Measurements from ENCODE around the gene CASS4. TPM values are rescaled to one million over a fixed set of nuclear protein-coding genes. Genes with fewer than 3 reads are reported as not detected.

The CASS4 gene
- total and polyA plus RNA-seq, 9 of the 15 experiments (the other 6 are each of a cell fraction or from before 2014, with no cell fraction given), result 8.1 to 53.8 (median 26.7) TPM

DNA sequence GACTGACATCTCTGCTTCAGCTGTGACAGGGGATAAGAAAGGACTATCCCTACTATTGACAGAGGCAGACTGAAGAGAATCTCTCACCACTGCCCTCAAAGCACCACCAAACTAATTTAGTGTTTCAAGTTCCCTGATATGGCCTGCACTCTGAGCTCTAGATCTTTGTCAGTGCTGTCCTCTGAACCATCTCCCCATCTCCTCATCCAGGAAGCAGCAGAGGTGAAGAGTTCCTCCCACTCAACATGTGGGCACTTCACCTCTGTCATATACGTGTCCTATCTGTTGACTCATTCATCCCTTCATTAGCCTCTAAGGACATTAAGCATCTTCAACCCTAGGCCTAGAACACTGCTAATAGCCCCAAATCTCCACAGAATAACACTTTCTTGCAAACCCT lies 39.2 kb upstream of the CASS4 start:
- POLR2A ChIA-PET, result interaction anchor here (0.8 to 1.8 kb wide), 4 partner anchors 9 to 97 kb away, joined by 3 to 8 read pairs (median 4); no protein-coding TSS in a partner anchor
- TF ChIP-seq SUPT5H (IDR thresholded peaks at IDR 0.05), result 0 out of 2 replicates have a peak, but pooled peaks have one; percentile 16
- no peak for TF ChIP-seq NCOR1 (IDR thresholded peaks at IDR 0.05)
- TF ChIP-seq ZFP30 (CRISPR knock-in tag; IDR thresholded peaks at IDR 0.05; ENCODE audit: borderline replicate concordance), result no peak
- TF ChIP-seq MYC (IDR thresholded peaks at IDR 0.05; ENCODE audit: low read depth, low read length), result no peak
- no peak for TF ChIP-seq MYC (CRISPR knock-in tag; IDR thresholded peaks at IDR 0.05; ENCODE audit: borderline replicate concordance, low read depth)
- TF ChIP-seq, protein P1, sequence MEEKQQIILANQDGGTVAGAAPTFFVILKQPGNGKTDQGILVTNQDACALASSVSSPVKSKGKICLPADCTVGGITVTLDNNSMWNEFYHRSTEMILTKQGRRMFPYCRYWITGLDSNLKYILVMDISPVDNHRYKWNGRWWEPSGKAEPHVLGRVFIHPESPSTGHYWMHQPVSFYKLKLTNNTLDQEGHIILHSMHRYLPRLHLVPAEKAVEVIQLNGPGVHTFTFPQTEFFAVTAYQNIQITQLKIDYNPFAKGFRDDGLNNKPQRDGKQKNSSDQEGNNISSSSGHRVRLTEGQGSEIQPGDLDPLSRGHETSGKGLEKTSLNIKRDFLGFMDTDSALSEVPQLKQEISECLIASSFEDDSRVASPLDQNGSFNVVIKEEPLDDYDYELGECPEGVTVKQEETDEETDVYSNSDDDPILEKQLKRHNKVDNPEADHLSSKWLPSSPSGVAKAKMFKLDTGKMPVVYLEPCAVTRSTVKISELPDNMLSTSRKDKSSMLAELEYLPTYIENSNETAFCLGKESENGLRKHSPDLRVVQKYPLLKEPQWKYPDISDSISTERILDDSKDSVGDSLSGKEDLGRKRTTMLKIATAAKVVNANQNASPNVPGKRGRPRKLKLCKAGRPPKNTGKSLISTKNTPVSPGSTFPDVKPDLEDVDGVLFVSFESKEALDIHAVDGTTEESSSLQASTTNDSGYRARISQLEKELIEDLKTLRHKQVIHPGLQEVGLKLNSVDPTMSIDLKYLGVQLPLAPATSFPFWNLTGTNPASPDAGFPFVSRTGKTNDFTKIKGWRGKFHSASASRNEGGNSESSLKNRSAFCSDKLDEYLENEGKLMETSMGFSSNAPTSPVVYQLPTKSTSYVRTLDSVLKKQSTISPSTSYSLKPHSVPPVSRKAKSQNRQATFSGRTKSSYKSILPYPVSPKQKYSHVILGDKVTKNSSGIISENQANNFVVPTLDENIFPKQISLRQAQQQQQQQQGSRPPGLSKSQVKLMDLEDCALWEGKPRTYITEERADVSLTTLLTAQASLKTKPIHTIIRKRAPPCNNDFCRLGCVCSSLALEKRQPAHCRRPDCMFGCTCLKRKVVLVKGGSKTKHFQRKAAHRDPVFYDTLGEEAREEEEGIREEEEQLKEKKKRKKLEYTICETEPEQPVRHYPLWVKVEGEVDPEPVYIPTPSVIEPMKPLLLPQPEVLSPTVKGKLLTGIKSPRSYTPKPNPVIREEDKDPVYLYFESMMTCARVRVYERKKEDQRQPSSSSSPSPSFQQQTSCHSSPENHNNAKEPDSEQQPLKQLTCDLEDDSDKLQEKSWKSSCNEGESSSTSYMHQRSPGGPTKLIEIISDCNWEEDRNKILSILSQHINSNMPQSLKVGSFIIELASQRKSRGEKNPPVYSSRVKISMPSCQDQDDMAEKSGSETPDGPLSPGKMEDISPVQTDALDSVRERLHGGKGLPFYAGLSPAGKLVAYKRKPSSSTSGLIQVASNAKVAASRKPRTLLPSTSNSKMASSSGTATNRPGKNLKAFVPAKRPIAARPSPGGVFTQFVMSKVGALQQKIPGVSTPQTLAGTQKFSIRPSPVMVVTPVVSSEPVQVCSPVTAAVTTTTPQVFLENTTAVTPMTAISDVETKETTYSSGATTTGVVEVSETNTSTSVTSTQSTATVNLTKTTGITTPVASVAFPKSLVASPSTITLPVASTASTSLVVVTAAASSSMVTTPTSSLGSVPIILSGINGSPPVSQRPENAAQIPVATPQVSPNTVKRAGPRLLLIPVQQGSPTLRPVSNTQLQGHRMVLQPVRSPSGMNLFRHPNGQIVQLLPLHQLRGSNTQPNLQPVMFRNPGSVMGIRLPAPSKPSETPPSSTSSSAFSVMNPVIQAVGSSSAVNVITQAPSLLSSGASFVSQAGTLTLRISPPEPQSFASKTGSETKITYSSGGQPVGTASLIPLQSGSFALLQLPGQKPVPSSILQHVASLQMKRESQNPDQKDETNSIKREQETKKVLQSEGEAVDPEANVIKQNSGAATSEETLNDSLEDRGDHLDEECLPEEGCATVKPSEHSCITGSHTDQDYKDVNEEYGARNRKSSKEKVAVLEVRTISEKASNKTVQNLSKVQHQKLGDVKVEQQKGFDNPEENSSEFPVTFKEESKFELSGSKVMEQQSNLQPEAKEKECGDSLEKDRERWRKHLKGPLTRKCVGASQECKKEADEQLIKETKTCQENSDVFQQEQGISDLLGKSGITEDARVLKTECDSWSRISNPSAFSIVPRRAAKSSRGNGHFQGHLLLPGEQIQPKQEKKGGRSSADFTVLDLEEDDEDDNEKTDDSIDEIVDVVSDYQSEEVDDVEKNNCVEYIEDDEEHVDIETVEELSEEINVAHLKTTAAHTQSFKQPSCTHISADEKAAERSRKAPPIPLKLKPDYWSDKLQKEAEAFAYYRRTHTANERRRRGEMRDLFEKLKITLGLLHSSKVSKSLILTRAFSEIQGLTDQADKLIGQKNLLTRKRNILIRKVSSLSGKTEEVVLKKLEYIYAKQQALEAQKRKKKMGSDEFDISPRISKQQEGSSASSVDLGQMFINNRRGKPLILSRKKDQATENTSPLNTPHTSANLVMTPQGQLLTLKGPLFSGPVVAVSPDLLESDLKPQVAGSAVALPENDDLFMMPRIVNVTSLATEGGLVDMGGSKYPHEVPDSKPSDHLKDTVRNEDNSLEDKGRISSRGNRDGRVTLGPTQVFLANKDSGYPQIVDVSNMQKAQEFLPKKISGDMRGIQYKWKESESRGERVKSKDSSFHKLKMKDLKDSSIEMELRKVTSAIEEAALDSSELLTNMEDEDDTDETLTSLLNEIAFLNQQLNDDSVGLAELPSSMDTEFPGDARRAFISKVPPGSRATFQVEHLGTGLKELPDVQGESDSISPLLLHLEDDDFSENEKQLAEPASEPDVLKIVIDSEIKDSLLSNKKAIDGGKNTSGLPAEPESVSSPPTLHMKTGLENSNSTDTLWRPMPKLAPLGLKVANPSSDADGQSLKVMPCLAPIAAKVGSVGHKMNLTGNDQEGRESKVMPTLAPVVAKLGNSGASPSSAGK (IDR thresholded peaks at IDR 0.05), result no peak
- TF ChIP-seq COPS2 (conservative IDR thresholded peaks at IDR 0.05), result no peak
- no peak for TF ChIP-seq ZNF431 (CRISPR knock-in tag; IDR thresholded peaks at IDR 0.05)
- TF ChIP-seq CHCHD3 (CRISPR knock-in tag; IDR thresholded peaks at IDR 0.05), result no peak
- TF ChIP-seq ASH1L (IDR thresholded peaks at IDR 0.05; ENCODE audit: borderline replicate concordance, low read depth, partially characterized antibody), result no peak
- TF ChIP-seq, protein P2, sequence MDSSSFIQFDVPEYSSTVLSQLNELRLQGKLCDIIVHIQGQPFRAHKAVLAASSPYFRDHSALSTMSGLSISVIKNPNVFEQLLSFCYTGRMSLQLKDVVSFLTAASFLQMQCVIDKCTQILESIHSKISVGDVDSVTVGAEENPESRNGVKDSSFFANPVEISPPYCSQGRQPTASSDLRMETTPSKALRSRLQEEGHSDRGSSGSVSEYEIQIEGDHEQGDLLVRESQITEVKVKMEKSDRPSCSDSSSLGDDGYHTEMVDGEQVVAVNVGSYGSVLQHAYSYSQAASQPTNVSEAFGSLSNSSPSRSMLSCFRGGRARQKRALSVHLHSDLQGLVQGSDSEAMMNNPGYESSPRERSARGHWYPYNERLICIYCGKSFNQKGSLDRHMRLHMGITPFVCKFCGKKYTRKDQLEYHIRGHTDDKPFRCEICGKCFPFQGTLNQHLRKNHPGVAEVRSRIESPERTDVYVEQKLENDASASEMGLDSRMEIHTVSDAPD (CRISPR knock-in tag; IDR thresholded peaks at IDR 0.05), result no peak

More for the DNA sequence above, 39.2 kb upstream of the CASS4 start:
- H3K4me1 ChIP-seq (replicated peaks in 1 of 2; ENCODE audit: control insufficient read depth in 2 of 2, insufficient read depth in 2 of 2, low read length in 2 of 2), result peaks cover 0 to 6% of the 10 kb centered on the region in 2 experiments; a peak in 2 of 5 replicates
- no peak overlapping the region for H2AFZ ChIP-seq (ENCODE audit: low read depth, low read length)
- no peak overlapping the region for H3K27ac ChIP-seq (ENCODE audit: extremely low read depth, low read depth, low read length)
- intact Hi-C loops (cut with micrococcal nuclease), result no loop called here
- ATAC-seq (peak; percentile 27; the same call in 2 of the 3 replicates), FAIRE-seq (peak; percentile 48), DNase-seq (ENCODE audit: extremely low read depth in 1 of 4, low spot score in 3 of 4) (peak in 2 of 4 experiments; percentile 27)
- H3K9ac ChIP-seq (ENCODE audit: insufficient read depth in 1 of 2, low read depth in 2 of 2, low read length in 2 of 2), result no peak overlapping the region
- no peaks in the 10 kb centered on the region for H4K20me1 ChIP-seq (replicated peaks; ENCODE audit: control insufficient read depth, insufficient read depth, low read length)
- H3K9me1 ChIP-seq (ENCODE audit: control insufficient read depth, insufficient read depth, low read length), result no peaks in the 10 kb centered on the region
- WGBS (ENCODE audit: insufficient coverage, low coverage, missing lambda C conversion rate), result 14% methylated on average over 1 of the region's 1 CpG
- no peaks in the 10 kb centered on the region for H3K9me3 ChIP-seq (replicated peaks; ENCODE audit: control insufficient read depth, insufficient read depth, low read depth, low read length)
- no peaks in the 10 kb centered on the region for H3K27me3 ChIP-seq (ENCODE audit: control insufficient read depth in 2 of 2, insufficient read depth in 2 of 2, low read length in 2 of 2)
- CTCF ChIA-PET (ENCODE audit: low intra/inter-chr PET ratio), result no interaction called here
- H3K79me2 ChIP-seq (ENCODE audit: control insufficient read depth, insufficient read depth, low read length), result peaks cover 55% of the 10 kb centered on the region
- peaks cover 96% of the 10 kb centered on the region for H3K36me3 ChIP-seq (ENCODE audit: control insufficient read depth, insufficient read depth, low read length)
- in situ Hi-C loops (cut with MboI), result loop anchor here (25.0 kb wide), 1 partner anchor 1286 kb away; no protein-coding TSS in a partner anchor
- BruUV-seq (replicated peaks), result no TSS peak
- H3K4me3 ChIP-seq, result no peak overlapping the region
- no peak overlapping the region for H3K4me2 ChIP-seq (ENCODE audit: insufficient read depth, low read length)
